Activated CD4-positive, alpha-beta T cell treated with anti-CD3 and anti-CD28 coated beads, Interleukin-2, amount 50 U/mL, for 16 hours (primary cell): ENCODE measurements around the gene ACSL5.

Source experiments
- DNase-seq: peaks from one replicate; pipeline ENCODE4 v3.0.0-alpha.2; 2020

ACSL5 gene, protein sequence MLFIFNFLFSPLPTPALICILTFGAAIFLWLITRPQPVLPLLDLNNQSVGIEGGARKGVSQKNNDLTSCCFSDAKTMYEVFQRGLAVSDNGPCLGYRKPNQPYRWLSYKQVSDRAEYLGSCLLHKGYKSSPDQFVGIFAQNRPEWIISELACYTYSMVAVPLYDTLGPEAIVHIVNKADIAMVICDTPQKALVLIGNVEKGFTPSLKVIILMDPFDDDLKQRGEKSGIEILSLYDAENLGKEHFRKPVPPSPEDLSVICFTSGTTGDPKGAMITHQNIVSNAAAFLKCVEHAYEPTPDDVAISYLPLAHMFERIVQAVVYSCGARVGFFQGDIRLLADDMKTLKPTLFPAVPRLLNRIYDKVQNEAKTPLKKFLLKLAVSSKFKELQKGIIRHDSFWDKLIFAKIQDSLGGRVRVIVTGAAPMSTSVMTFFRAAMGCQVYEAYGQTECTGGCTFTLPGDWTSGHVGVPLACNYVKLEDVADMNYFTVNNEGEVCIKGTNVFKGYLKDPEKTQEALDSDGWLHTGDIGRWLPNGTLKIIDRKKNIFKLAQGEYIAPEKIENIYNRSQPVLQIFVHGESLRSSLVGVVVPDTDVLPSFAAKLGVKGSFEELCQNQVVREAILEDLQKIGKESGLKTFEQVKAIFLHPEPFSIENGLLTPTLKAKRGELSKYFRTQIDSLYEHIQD

GRCh38 chr10:112373912-112374338, at the start of gene ACSL5:
TSS of gene ACSL5 (plus strand) at chr10:112374116. CDS start at chr10:112394947, 20,831 bp downstream.
- DNase-seq = no peak

DNA sequence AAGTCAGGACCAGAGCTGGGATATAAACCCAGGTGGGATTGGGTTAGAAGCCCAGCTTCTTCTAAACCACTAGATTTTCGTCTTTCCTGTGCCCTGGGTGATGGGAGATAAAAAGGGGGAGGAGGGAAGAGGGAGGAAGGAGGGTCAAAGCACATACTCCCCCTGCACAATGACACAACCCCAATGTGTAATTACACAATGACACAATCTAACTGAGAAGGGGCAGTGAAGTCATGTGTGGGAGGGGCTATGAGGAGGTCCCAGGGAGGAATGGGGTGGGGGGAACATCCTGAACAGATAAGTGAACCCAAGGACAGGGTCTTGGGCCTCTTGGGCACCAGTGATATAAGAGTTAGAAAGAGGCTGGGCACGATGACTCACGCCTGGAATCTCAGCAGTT, 46.2 kb upstream of the ACSL5 start:
- DNase-seq = no peak

DNA sequence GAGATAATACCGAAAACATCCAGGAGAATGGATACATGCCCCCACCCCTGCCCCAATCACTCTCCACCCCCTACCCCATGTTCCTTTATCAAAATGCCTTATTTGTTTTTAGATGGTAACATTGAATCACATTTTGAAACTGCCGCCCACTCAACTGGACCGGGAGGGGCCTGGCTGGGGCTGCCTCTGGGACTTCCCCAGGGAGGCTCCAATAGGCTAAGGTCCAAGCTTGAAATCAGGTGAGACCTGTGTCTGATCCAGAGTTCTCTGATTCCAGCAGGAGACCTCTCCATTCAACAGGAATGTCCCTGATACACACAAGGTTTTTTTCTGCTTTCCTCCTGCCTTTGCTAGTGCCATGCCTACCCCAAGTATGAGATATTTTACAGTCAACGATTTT, 43.8 kb upstream of the ACSL5 start:
- no peak for DNase-seq

DNA sequence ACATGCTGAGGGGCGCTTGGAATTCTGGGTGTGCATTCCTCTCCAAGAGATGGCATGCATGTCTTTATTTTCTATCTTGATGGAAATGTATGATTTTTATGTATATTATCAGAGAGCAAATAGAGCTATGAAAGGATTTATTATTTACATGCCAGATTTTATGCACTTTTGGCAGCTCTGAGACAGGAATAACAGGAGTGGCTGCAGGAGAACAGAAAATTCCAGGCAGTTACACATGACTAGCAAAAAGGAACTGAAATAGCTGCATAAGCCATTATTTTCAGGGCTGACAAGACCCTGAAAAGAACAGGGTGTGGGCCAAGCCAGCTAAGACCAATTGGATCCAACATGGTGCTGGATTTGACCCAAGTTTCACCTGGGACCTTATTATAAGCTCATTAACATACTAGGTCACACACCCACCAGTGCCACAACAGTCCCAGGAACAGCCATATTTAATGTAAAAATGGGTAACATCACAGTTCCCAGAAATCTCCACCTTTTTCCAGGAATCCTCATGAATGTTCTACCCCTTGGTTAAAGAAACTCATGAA, 43.2 kb upstream of the ACSL5 start:
- DNase-seq = no peak

DNA sequence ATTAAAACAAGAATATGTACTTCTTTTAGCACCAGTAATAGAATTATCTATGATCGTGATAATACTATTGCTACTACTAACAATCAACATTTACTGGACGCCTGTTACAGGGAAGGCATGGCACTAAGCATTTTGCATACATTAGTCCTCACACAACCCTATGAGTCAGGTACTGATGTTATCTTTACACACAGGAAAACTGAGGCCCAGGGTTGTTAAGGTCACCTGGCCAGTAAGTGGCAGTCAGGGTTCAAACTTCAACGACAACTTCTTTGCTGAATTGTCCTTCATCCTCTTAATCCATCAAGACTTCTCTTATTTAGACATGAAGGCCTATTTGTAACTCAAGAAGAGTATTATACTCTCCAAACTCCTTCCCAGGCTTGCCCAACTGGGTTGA, 41.9 kb upstream of the ACSL5 start:
- DNase-seq = no peak

GRCh38 chr10:112332509-112333228, 41.2 kb upstream of the ACSL5 start:
- no peak for DNase-seq

- DNase-seq = no peak
These were observed 40.5 kb upstream of the ACSL5 start for GRCh38 chr10:112333452-112333851.

- no peak for DNase-seq
These were observed 38.6 kb upstream of the ACSL5 start for GRCh38 chr10:112335111-112335867.

GRCh38 chr10:112335868-112336265, 38.0 kb upstream of the ACSL5 start:
- no peak for DNase-seq

- DNase-seq = no peak
These were observed 37.2 kb upstream of the ACSL5 start for GRCh38 chr10:112336556-112337201.

- no peak for DNase-seq
These were observed 35.0 kb upstream of the ACSL5 start for GRCh38 chr10:112338957-112339356.

DNA sequence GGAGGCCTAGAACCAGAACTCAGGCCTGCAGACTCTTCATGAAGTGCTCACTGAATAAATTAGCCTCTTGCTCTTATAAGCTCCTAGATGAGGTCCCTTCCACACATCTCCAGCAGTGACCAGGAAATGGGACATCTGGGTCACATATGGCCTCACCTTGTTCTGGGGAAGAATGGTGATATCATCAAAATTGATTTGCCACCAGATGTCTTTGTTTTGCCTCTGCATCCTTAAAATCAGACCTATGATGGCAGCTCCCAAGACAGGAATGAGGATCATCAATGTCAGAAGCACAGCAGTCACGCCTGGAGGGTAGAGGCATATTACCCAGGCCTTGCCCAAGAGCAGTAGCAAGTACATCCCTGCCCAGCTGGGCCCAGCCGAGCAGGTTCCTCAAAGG, 33.3 kb upstream of the ACSL5 start:
- no peak for DNase-seq

DNA sequence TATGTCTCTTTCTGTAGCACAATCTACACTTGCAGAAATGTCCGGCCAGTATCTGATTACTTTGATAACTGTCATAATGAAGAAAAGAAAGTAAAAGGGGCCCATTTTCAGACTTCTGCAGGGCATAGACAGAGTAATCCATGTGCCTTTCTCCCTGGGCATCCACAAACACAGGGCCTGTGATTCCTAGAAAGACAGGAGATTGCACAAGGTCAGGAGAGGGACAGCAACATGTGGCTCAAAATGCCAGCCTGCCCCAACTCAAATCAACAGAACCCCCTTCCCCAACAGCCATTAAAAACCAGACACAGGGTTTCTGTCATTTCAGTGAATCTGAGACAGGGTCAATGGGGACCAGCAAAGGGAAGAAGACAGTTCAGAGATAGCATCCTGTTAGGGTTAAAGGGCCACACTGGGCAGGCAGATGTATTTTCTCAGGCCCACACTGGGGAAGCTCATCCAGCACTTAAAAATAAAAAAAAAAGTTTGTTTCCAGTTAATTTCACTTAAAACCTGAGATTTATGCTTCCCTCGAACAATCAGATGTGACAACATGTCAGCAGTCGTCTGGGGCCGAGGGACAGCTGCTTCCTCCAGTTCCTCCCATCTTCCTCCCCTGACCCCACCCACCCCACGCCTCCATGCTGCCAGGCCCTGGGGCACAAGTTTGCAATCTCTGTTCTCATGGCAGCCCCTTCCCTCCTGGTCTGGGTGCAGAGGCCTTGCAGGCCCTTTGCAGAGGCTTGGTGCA, 30.7 kb upstream of the ACSL5 start:
- DNase-seq = no peak

DNA sequence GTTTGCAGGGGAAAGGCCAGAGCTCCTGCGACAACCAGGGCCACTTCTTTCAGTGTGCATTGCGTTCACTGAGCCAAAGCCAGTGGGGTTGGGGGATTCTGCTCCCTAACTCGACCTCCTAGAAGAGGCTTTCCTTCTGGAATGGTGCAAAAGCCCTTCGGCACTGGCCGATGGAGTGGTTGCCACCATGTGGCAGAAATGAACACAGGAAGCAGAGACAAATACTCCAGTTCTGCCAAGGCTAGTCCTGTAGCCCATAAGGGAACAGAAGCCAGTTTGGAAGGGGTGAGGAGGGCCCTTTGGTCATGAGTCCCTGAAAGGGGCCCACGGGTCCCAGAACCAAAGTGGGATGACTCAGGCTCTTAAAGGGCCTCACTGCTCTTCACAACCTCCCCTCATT, 29.7 kb upstream of the ACSL5 start:
- DNase-seq = no peak

DNA sequence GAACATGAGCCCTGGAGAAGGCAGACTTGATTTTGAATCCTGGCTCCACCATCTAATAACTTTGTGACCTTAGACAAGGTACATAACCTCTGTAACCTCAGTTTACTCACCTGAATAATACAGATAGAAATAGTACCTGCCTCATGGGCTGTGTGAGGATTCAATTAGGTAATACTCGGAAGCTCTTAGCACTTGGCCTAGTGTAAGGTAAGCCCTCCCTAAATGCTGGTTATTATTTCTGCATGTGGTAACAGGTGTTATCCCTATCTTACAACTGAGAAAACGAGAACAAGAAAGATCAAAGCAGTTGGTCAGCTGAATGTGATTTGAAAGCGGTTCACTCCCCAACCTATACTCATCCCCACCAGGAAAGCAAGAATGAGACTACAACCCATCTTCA, 28.7 kb upstream of the ACSL5 start:
- no peak for DNase-seq

DNA sequence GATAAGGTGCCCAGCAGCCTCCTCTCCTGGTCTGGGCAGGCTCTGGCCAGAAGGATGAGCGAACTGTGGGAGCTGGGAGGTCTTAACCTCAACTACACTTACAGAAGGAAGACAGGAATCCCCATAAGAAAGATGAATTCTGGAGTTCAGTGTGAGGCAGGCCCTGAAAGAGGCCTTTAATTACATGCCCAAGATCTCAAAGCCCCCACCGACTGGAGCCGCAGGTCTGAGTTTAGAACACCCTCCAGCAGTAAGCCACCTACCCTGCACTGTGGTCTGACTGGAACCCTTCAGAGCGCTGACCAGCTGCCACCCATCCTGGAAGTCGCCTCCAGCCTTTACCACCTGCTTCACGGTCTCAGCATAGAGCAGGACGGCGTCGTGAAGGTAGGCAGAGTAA, 28.2 kb upstream of the ACSL5 start:
- no peak for DNase-seq

- DNase-seq = no peak
These were observed 27.1 kb upstream of the ACSL5 start for GRCh38 chr10:112346774-112347173.

GRCh38 chr10:112347709-112348671, 25.9 kb upstream of the ACSL5 start:
- no peak for DNase-seq

DNA sequence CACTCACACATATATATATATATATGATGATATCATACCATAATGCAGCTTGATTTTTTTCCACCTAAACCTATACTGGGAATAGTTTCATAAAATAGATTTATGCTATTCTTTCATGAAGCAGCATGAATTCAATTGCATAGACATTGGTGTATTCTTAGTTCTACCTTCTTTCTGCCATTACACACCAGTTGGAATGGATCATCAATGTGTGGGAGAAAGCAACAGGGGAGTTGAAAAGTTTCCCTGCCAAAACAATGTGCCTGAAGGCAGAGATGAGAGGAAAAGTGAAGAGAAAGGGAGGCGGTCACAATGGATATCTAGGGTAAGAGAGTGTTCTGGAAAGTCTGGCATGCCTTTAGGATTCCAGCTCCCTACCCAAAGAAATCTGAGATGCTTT, 25.2 kb upstream of the ACSL5 start:
- DNase-seq = no peak

GRCh38 chr10:112349521-112350085, 24.3 kb upstream of the ACSL5 start:
- no peak for DNase-seq
